ENCODE data around the gene HBG2. TPM values are rescaled to one million over a fixed set of nuclear protein-coding genes. Genes with fewer than 3 reads are reported as not detected.
"Not testable (repeated sequence)": the region's sequence is repeated elsewhere in the genome, so short reads cannot be mapped to it uniquely, and the experiment has no call there.

The HBG2 gene
- total RNA-seq, 1 donor from 2014 or later, result not detected

- DNase-seq (ENCODE audit: low read depth in 2 of 2), result no peak
These were observed 28.0 kb upstream of the HBG2 start for GRCh38 chr11:5282628-5283027.

- DNase-seq (ENCODE audit: low read depth in 2 of 2), result no peak
These were observed 27.0 kb upstream of the HBG2 start for GRCh38 chr11:5281596-5281995.

- DNase-seq (ENCODE audit: low read depth in 2 of 2), result peak; percentile 61 to 98
These were observed 26.1 kb upstream of the HBG2 start for GRCh38 chr11:5280582-5281102.

GRCh38 chr11:5279471-5280090 is 25.0 kb upstream of the HBG2 start:
- DNase-seq (ENCODE audit: low read depth in 2 of 2), result no peak

GRCh38 chr11:5277807-5278382 is 23.3 kb upstream of the HBG2 start:
- DNase-seq (ENCODE audit: low read depth in 2 of 2), result no peak

GRCh38 chr11:5276697-5277096 is 22.1 kb upstream of the HBG2 start:
- DNase-seq (ENCODE audit: low read depth in 2 of 2), result no peak

GRCh38 chr11:5275369-5276110 is 21.0 kb upstream of the HBG2 start:
- DNase-seq (ENCODE audit: low read depth in 2 of 2), result no peak

- no peak for DNase-seq (ENCODE audit: low read depth in 2 of 2)
These were observed 19.8 kb upstream of the HBG2 start for GRCh38 chr11:5274395-5274794.

- no peak for DNase-seq (ENCODE audit: low read depth in 2 of 2)
These were observed 17.9 kb upstream of the HBG2 start for GRCh38 chr11:5272395-5273017.

GRCh38 chr11:5269715-5270147 is 15.2 kb upstream of the HBG2 start, which contains the start of gene HBE1:
Gene HBE1, minus strand, starts transcription at chr11:5269945. Its CDS starts 55 bp downstream, at chr11:5269890.
- DNase-seq (ENCODE audit: low read depth in 2 of 2), result no peak

GRCh38 chr11:5267033-5267563 is 12.5 kb upstream of the HBG2 start:
- DNase-seq (ENCODE audit: low read depth in 2 of 2), result no peak

- DNase-seq (ENCODE audit: low read depth in 2 of 2), result no peak
These were observed 12.0 kb upstream of the HBG2 start for GRCh38 chr11:5266609-5267008.

- DNase-seq (ENCODE audit: low read depth in 2 of 2), result no peak
These were observed 11.3 kb upstream of the HBG2 start for GRCh38 chr11:5265832-5266231.

- DNase-seq (ENCODE audit: low read depth in 2 of 2), result no peak
These were observed 4.1 kb upstream of the HBG2 start for GRCh38 chr11:5258543-5259262.

GRCh38 chr11:5257296-5257695 is 2.7 kb upstream of the HBG2 start:
- DNase-seq (ENCODE audit: low read depth in 2 of 2), result no peak

GRCh38 chr11:5254023-5254422 is 558 bp downstream of the HBG2 start:
- DNase-seq (ENCODE audit: low read depth in 2 of 2), result not testable (repeated sequence)

GRCh38 chr11:5253440-5253839 is 1.1 kb downstream of the HBG2 start:
- not testable (repeated sequence) for DNase-seq (ENCODE audit: low read depth in 2 of 2)

GRCh38 chr11:5252919-5253265 is 1.7 kb downstream of the HBG2 start:
- DNase-seq (ENCODE audit: low read depth in 2 of 2), result no peak

- DNase-seq (ENCODE audit: low read depth in 2 of 2), result no peak
These were observed 2.2 kb downstream of the HBG2 start for GRCh38 chr11:5252192-5252918.

GRCh38 chr11:5251746-5252145 is 2.8 kb downstream of the HBG2 start:
- no peak for DNase-seq (ENCODE audit: low read depth in 2 of 2)

Data from lung microvascular endothelial cell (primary cell).